Measurements from ENCODE around the gene PMM2. TPM values are rescaled to one million over a fixed set of nuclear protein-coding genes. Genes with fewer than 3 reads are reported as not detected.

PMM2 gene
- total and polyA plus RNA-seq, 2 donors (not counting 3 experiments of a cell fraction or from before 2014, with no cell fraction given): 29.0 to 61.3 TPM

DNA sequence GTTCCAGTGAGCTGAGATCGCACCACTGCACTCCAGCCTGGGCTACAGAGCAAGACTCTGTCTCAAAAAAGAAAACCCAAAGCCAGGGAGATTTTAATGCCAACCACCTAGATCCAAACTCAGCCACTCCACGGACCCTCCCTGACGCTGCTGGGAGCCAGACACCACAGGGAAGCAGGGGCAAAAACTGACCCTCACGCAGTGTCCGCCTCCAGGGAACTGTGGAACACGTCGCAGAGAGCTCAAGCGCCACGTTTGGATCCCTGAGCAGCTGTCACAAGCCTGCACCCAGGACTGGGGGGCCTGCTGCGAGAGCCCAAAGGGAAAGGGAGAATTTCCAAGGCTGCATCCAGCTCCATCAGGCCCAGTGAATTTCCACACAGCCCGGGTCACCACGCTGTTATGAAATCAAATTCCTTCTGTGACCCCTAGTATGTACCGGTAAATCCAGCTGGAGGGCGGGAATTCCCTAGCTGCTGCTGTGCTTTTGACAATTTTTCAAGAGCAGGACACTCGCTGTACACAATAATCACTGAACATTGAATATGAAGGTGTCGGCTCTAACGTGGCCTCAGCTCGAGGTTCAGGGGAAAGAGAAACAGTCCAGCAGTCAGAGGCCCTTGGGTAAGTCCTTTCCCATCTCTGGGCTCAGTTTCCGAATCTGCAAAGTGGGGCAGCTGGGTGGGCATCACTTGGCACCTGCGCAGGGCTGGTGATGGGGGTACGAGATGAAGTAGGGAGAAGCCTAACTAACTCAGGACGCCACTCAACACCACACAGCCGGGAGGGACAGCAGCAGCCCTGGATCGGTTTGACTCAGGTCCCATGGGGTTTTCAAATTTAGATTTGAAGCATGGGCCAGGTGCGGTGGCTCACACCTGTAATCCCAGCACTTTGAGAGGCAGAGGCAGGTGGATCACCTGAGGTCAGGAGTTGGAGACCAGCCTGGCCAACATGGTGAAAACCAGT, 62.6 kb downstream of the PMM2 start:
- Histone ChIP-seq H3K4me2 (ENCODE audit: insufficient read depth, low read length) (no peak overlapping the region), H3K4me3 (replicated peaks in 1 of 3; ENCODE audit: insufficient read depth in 1 of 3, low read depth in 1 of 3, low read length in 3 of 3) (no peak overlapping the region), H3K27me3 (ENCODE audit: control insufficient read depth in 2 of 2, insufficient read depth in 2 of 2, low read length in 2 of 2) (no peaks in the 10 kb centered on the region), H3K79me2 (ENCODE audit: control insufficient read depth, insufficient read depth, low read length) (peaks cover 34% of the 10 kb centered on the region), H3K9ac (replicated peaks; ENCODE audit: extremely low read depth, insufficient read depth, low read length) (no peak overlapping the region), H3K4me1 (ENCODE audit: control insufficient read depth, extremely low read depth, insufficient read depth, low read length) (peaks cover 12% of the 10 kb centered on the region), H2AFZ (ENCODE audit: low read depth, low read length) (no peak overlapping the region), H3K9me3 (replicated peaks; ENCODE audit: control insufficient read depth, insufficient read depth, low read length) (no peaks in the 10 kb centered on the region), H3K36me3 (ENCODE audit: control insufficient read depth in 2 of 2, extremely low read depth in 1 of 2, insufficient read depth in 2 of 2, low read length in 2 of 2) (peaks cover 0 to 9% of the 10 kb centered on the region in 2 experiments), H4K20me1 (replicated peaks; ENCODE audit: control insufficient read depth, extremely low read depth, insufficient read depth, low read length) (no peaks in the 10 kb centered on the region), H3K9me1 (replicated peaks; ENCODE audit: control insufficient read depth, extremely low read depth, insufficient read depth, low read length) (no peaks in the 10 kb centered on the region), H3K27ac (ENCODE audit: insufficient read depth, low read depth, low read length) (no peak overlapping the region)
- intact Hi-C loops (cut with micrococcal nuclease): no loop called here
- ChIA-PET POLR2A (interaction anchor here (0.7 kb wide), 1 partner anchor 11 kb away, joined by 7 read pairs; no protein-coding TSS in a partner anchor), CTCF (interaction anchor here (0.7 kb wide), 1 partner anchor 20 kb away, joined by 3 read pairs; no protein-coding TSS in a partner anchor)
- no TSS peak for BruUV-seq (replicated peaks)
- FAIRE-seq: no peak
- DNase-seq (ENCODE audit: low read depth, low spot score): peak; percentile 34
- TF ChIP-seq FOS (IDR thresholded peaks at IDR 0.05; ENCODE audit: borderline replicate concordance, insufficient read depth, low read length) (no peak), EZH2 (IDR thresholded peaks at IDR 0.05; ENCODE audit: borderline replicate concordance, low read depth, low read length, severe bottlenecking) (no peak), GATA2 (IDR thresholded peaks at IDR 0.05; ENCODE audit: insufficient read depth, insufficient read length, low read depth, low read length) (no peak), MAX (IDR thresholded peaks at IDR 0.05; ENCODE audit: insufficient read depth, insufficient read length) (no peak), MYC (IDR thresholded peaks at IDR 0.05; ENCODE audit: low read depth, low read length) (no peak), POLR2AphosphoS5 (IDR thresholded peaks at IDR 0.05; ENCODE audit: insufficient read depth, low read depth, low read length) (no peak), POLR2A (IDR thresholded peaks at IDR 0.05; ENCODE audit: low read depth, low read length) (no peak), JUN (IDR thresholded peaks at IDR 0.05; ENCODE audit: borderline replicate concordance, insufficient read depth, insufficient read length, low read depth) (no peak)
- TF ChIP-seq, protein P1, sequence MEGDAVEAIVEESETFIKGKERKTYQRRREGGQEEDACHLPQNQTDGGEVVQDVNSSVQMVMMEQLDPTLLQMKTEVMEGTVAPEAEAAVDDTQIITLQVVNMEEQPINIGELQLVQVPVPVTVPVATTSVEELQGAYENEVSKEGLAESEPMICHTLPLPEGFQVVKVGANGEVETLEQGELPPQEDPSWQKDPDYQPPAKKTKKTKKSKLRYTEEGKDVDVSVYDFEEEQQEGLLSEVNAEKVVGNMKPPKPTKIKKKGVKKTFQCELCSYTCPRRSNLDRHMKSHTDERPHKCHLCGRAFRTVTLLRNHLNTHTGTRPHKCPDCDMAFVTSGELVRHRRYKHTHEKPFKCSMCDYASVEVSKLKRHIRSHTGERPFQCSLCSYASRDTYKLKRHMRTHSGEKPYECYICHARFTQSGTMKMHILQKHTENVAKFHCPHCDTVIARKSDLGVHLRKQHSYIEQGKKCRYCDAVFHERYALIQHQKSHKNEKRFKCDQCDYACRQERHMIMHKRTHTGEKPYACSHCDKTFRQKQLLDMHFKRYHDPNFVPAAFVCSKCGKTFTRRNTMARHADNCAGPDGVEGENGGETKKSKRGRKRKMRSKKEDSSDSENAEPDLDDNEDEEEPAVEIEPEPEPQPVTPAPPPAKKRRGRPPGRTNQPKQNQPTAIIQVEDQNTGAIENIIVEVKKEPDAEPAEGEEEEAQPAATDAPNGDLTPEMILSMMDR (IDR thresholded peaks at IDR 0.05; ENCODE audit: extremely low read depth in 1 of 2, insufficient read depth in 1 of 2, low read depth in 1 of 2, low read length in 2 of 2): no peak
- dilution Hi-C loops (cut with MboI; ENCODE audit: extremely low pct_ligation_motif_present, low sequenced_read_pairs): no loop called here
